Tibial artery (tissue), 4 donors: ENCODE data around the gene PRR15L.
A peak's percentile ranks its signal among the peaks of the same experiment; 100 is the strongest.

ENCODE experiments used
- DNase-seq, 2 donors: peaks; one replicate each; pipeline ENCODE4 v3.0.0-alpha.2; 2019
- H3K27ac ChIP-seq, 2 donors: fragments of 200-600 bp; sonication (generic) in 1 of 2; 1 replicate in 1 of 2; 2 replicates in 1 of 2; pipeline ENCODE4 v1.5.1; 2018 to 2019; ENCODE audit warnings: mild to moderate bottlenecking in 1 of 2
- H3K27me3 ChIP-seq, 2 donors: fragments of 200-600 bp; sonication (generic) in 1 of 2; one replicate each; pipeline versions ENCODE4 v1.5.1 to v1.6.0; 2016 to 2019
- H3K36me3 ChIP-seq, 3 donors: fragments of 200-600 bp; sonication (generic) in 2 of 3; one replicate each; pipeline ENCODE4 v1.5.1; 2016 to 2019; ENCODE audit warnings: mild to moderate bottlenecking in 2 of 3
- H3K4me1 ChIP-seq, 4 donors: fragments of 200-600 bp; sonication (generic) in 2 of 4; 1 replicate in 3 of 4; 2 replicates in 1 of 4; pipeline ENCODE4 v1.5.1; 2016 to 2019
- H3K4me3 ChIP-seq, 2 donors: fragments of 200-600 bp; sonication (generic) in 1 of 2; 1 replicate in 1 of 2; 2 replicates in 1 of 2; pipeline ENCODE4 v1.5.1; 2018 to 2019; ENCODE audit warnings: mild to moderate bottlenecking in 2 of 2
- H3K9me3 ChIP-seq, 3 donors: fragments of 200-600 bp; sonication (generic) in 1 of 3; one replicate each; pipeline ENCODE4 v1.5.1; 2016 to 2019
- intact Hi-C: fragments of 100-400 bp; cut with DNase I; formaldehyde crosslinking; loops from one replicate; pipeline ENCODE4 v1.15.0; 2023; ENCODE audit warnings: low total_unique reads
- TF ChIP-seq, protein P1 (sequence below), 2 experiments: fragments of 200-600 bp in 1 of 2; fragments of 450-650 bp in 1 of 2; IDR thresholded peaks; one replicate each; pipeline ENCODE4 v1.5.1; 2017 to 2019; ENCODE audit warnings: antibody characterized with exemption in 2 of 2, mild to moderate bottlenecking in 1 of 2, moderate library complexity in 1 of 2

Gene PRR15L

DNA sequence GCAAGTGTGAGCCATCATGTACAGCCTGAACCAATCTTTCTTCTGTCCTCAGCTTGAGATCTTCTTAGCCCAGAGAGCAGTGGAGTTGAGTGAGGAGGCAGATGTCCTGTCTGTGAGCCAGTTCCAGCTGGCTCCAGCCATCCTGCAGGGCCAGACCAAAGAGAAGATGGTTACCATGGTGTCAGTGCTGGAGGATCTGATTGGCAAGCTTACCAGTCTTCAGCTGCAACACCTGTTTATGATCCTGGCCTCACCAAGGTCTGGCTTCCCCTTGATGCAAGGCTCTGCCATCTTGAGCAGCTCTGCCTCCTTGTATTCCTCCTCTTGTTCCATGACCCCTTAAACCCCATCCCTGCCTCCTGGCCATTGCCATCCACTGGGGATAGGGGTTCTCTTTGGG lies 22.9 kb upstream of the PRR15L start:
- no peak overlapping the region for H3K27ac ChIP-seq
- no peak for DNase-seq
- intact Hi-C loops, result no loop called here
- no peaks in the 10 kb centered on the region for H3K4me1 ChIP-seq
- H3K36me3 ChIP-seq, result peaks cover 60 to 96% (median 75%) of the 10 kb centered on the region in 3 donors
- no peak overlapping the region for H3K4me3 ChIP-seq
- no peaks in the 10 kb centered on the region for H3K27me3 ChIP-seq
- TF ChIP-seq, protein P1, sequence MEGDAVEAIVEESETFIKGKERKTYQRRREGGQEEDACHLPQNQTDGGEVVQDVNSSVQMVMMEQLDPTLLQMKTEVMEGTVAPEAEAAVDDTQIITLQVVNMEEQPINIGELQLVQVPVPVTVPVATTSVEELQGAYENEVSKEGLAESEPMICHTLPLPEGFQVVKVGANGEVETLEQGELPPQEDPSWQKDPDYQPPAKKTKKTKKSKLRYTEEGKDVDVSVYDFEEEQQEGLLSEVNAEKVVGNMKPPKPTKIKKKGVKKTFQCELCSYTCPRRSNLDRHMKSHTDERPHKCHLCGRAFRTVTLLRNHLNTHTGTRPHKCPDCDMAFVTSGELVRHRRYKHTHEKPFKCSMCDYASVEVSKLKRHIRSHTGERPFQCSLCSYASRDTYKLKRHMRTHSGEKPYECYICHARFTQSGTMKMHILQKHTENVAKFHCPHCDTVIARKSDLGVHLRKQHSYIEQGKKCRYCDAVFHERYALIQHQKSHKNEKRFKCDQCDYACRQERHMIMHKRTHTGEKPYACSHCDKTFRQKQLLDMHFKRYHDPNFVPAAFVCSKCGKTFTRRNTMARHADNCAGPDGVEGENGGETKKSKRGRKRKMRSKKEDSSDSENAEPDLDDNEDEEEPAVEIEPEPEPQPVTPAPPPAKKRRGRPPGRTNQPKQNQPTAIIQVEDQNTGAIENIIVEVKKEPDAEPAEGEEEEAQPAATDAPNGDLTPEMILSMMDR (IDR thresholded peaks at IDR 0.05), result no peak
- no peaks in the 10 kb centered on the region for H3K9me3 ChIP-seq

DNA sequence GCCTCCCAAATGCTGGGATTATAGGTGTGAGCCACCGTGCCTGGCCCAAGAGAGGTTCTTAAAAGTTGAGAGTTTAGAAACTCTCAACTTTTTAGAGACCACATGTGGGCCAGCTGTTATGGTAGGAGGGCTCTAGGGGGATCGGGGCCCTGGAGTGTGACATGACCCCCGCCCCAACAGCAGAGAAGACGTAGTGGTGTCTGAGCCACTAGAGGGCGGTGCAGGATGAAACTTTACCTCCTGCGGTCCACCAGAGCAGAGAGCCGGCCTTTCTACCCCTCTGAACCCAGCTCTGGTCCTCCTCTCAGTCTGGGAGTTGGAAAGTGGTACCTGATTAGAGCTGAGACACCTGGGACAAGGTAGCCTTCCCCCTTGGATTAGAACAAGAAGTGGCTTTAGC lies 20.6 kb upstream of the PRR15L start:
- H3K9me3 ChIP-seq, result no peaks in the 10 kb centered on the region
- intact Hi-C loops, result loop anchor here (5.0 kb wide), 1 partner anchor 39 kb away; no protein-coding TSS in a partner anchor
- no peaks in the 10 kb centered on the region for H3K4me1 ChIP-seq
- H3K27ac ChIP-seq, result no peak overlapping the region
- H3K36me3 ChIP-seq, result peaks cover 69 to 100% (median 97%) of the 10 kb centered on the region in 3 donors
- H3K27me3 ChIP-seq, result no peaks in the 10 kb centered on the region
- no peak overlapping the region for H3K4me3 ChIP-seq
- DNase-seq, result no peak
- TF ChIP-seq, protein P1 (IDR thresholded peaks at IDR 0.05), result peak; percentile 59 to 60

DNA sequence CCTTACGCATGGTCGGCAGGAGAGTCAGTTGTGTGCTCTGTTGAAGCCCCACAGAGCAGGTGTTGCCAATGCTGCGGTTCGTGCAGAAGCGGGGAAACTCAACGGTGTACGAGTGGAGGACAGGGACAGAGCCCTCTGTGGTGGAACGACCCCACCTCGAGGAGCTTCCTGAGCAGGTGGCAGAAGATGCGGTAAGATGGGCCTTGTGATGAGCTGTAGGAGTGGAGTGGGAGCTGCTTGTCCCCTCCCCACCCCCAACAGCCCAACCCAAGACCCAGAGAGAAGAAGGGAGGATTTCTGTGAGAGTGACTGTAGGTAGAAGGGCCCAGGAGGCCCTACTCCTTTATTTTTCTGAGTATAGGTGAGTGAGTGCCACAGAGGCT lies 18.1 kb upstream of the PRR15L start:
- no peak overlapping the region for H3K4me3 ChIP-seq
- TF ChIP-seq, protein P1 (IDR thresholded peaks at IDR 0.05), result no peak
- H3K27ac ChIP-seq, result no peak overlapping the region
- H3K27me3 ChIP-seq, result no peaks in the 10 kb centered on the region
- no peaks in the 10 kb centered on the region for H3K9me3 ChIP-seq
- H3K36me3 ChIP-seq, result peaks cover 52 to 76% (median 76%) of the 10 kb centered on the region in 3 donors
- intact Hi-C loops, result loop anchor here (5.0 kb wide), 1 partner anchor 41 kb away; no protein-coding TSS in a partner anchor
- H3K4me1 ChIP-seq, result peaks cover 0 to 15% (median 10%) of the 10 kb centered on the region in 4 donors
- no peak for DNase-seq

DNA sequence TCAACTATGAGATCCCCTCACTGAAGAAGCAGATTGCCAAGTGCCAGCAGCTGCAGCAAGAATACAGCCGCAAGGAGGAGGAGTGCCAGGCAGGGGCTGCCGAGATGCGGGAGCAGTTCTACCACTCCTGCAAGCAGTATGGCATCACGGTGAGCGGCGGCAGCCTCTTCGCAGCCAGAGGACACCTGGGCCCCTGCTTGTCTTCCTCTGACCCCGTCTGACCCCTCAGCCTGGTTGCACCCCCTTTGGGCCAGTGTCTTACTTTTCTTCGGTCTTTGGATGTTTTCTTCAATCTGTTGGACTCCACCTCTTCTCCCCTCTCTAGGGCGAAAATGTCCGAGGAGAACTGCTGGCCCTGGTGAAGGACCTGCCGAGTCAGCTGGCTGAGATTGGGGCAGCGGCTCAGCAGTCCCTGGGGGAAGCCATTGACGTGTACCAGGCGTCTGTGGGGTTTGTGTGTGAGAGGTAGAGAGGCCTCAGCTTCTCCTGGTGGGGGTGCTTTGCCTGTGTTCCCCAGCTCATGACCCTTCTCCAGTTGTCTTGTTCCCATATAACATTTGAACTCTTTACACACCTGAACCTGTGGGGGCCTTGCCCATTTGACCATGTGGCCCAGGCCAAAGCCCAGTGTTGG lies 17.6 kb upstream of the PRR15L start:
- intact Hi-C loops, result loop anchor here (5.0 kb wide), 1 partner anchor 42 kb away; no protein-coding TSS in a partner anchor
- DNase-seq, result no peak
- H3K36me3 ChIP-seq, result peaks cover 46 to 71% (median 71%) of the 10 kb centered on the region in 3 donors

DNA sequence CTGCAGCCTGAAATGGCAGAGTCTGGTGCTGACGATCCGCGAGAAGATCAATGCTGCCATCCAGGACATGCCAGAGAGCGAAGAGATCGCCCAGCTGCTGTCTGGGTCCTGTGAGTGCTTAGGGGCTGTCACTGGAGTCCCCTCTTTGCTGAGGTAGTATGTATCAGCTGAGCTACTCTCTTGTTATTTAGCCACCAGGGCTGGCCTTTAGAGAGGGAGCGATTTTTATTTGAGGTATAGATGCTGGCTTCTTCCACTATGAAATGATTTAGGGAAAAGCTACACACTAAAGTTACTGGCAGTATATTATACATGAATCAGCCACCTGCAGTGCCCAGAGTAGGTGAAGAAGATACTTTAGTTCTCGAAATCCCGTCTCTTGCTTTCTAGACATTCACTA lies 15.9 kb upstream of the PRR15L start:
- Histone ChIP-seq H3K4me1 (peaks cover 0 to 15% (median 15%) of the 10 kb centered on the region in 4 donors), H3K36me3 (peaks cover 31 to 53% (median 53%) of the 10 kb centered on the region in 3 donors), H3K27ac (no peak overlapping the region), H3K9me3 (no peaks in the 10 kb centered on the region), H3K27me3 (no peaks in the 10 kb centered on the region), H3K4me3 (no peak overlapping the region)
- TF ChIP-seq, protein P1 (IDR thresholded peaks at IDR 0.05), result no peak
- intact Hi-C loops, result loop anchor here (5.0 kb wide), 1 partner anchor 131 kb away; the partner anchor contains the start of gene SCRN2
- DNase-seq, result no peak

More for the DNA sequence above, 17.6 kb upstream of the PRR15L start:
- Histone ChIP-seq H3K9me3 (no peaks in the 10 kb centered on the region), H3K4me1 (peaks cover 0 to 15% (median 12%) of the 10 kb centered on the region in 4 donors), H3K27me3 (no peaks in the 10 kb centered on the region), H3K27ac (no peak overlapping the region), H3K4me3 (no peak overlapping the region)
- TF ChIP-seq, protein P1 (IDR thresholded peaks at IDR 0.05), result no peak
